GM23338 (cell line): ENCODE measurements around the gene ESYT2. TPM values are rescaled to one million over a fixed set of nuclear protein-coding genes. Genes with fewer than 3 reads are reported as not detected.

ENCODE experiments used
- ATAC-seq: fragments of 200-7000 bp; cut with Tn5 transposase; 3 replicates; pipeline ENCODE4 v1.9.1; 2020
- DNase-seq: peaks from one replicate; pipeline ENCODE4 v3.0.0-alpha.2; 2015; ENCODE audit warnings: low spot score
- H2AFZ ChIP-seq: fragments of 200-600 bp; sonication (generic); 2 replicates; pipeline ENCODE4 v1.8.0; 2016; ENCODE audit warnings: antibody characterized with exemption, mild to moderate bottlenecking, moderate library complexity
- H3F3A ChIP-seq: fragments of 200-600 bp; sonication (generic); replicated peaks from 2 replicates; pipeline ENCODE4 v1.8.0; 2017; ENCODE audit warnings: antibody characterized with exemption, mixed run types, low read depth
- H3K27ac ChIP-seq: fragments of 200-600 bp; sonication (generic); 2 replicates; pipeline ENCODE4 v1.6.1; 2016; ENCODE audit warnings: low read depth
- H3K27me3 ChIP-seq: fragments of 200-600 bp; sonication (generic); 2 replicates; pipeline ENCODE4 v1.8.0; 2016; ENCODE audit warnings: mild to moderate bottlenecking, mixed run types, moderate library complexity; ENCODE audit not compliant: insufficient read depth
- H3K36me3 ChIP-seq: fragments of 200-600 bp; sonication (generic); 2 replicates; pipeline ENCODE4 v1.8.0; 2016; ENCODE audit warnings: mild to moderate bottlenecking; ENCODE audit not compliant: insufficient read depth
- H3K4me1 ChIP-seq: fragments of 200-600 bp; sonication (generic); 2 replicates; pipeline ENCODE4 v1.8.0; 2016; ENCODE audit warnings: mild to moderate bottlenecking, moderate library complexity; ENCODE audit not compliant: insufficient read depth
- H3K4me2 ChIP-seq: fragments of 200-600 bp; sonication (generic); 2 replicates; pipeline ENCODE4 v1.7.1; 2017; ENCODE audit warnings: mixed run types
- H3K4me3 ChIP-seq: fragments of 200-600 bp; sonication (generic); 2 replicates; pipeline ENCODE4 v1.6.1; 2016; ENCODE audit warnings: mixed run types
- H3K79me2 ChIP-seq: fragments of 200-600 bp; sonication (generic); replicated peaks from 2 replicates; pipeline ENCODE4 v1.8.0; 2017; ENCODE audit warnings: mild to moderate bottlenecking; ENCODE audit not compliant: insufficient read depth
- H3K9me2 ChIP-seq: fragments of 200-600 bp; sonication (generic); 2 replicates; pipeline ENCODE4 v1.8.0; 2017; ENCODE audit not compliant: insufficient read depth
- H4K20me1 ChIP-seq: fragments of 200-600 bp; sonication (generic); replicated peaks from 2 replicates; pipeline ENCODE4 v1.8.0; 2017; ENCODE audit warnings: mild to moderate bottlenecking; ENCODE audit not compliant: insufficient read depth
- H3K27ac Mint-ChIP-seq: 2 replicates; pipeline ENCODE4 v1.8.0; 2020; ENCODE audit warnings: inconsistent platforms, mild to moderate bottlenecking, moderate library complexity, mixed read lengths
- H3K27me3 Mint-ChIP-seq: 3 replicates; pipeline ENCODE4 v1.8.0; 2022; ENCODE audit warnings: low read depth, mild to moderate bottlenecking, moderate library complexity, mixed read lengths, inconsistent platforms; ENCODE audit not compliant: insufficient read depth, poor library complexity
- H3K36me3 Mint-ChIP-seq: 3 replicates; pipeline ENCODE4 v1.8.0; 2021; ENCODE audit warnings: low read depth, mild to moderate bottlenecking, inconsistent platforms, moderate library complexity, mixed read lengths
- H3K4me1 Mint-ChIP-seq: 3 replicates; pipeline ENCODE4 v1.8.0; 2020; ENCODE audit warnings: mild to moderate bottlenecking, inconsistent platforms, mixed read lengths
- H3K4me3 Mint-ChIP-seq: 3 replicates; pipeline ENCODE4 v1.8.0; 2021; ENCODE audit warnings: moderate library complexity, mild to moderate bottlenecking, inconsistent platforms, mixed read lengths
- H3K9me3 Mint-ChIP-seq: 3 replicates; pipeline ENCODE4 v1.8.0; 2020; ENCODE audit warnings: moderate library complexity, mild to moderate bottlenecking, inconsistent platforms, mixed read lengths
- CREB1 ChIP-seq: fragments of 250-450 bp; sonication (Bioruptor Pico); IDR thresholded peaks from 2 replicates; pipeline ENCODE4 v1.5.0; 2020; ENCODE audit warnings: low read depth, mild to moderate bottlenecking, moderate library complexity
- CTCF ChIP-seq, 2 experiments: fragments of 200-600 bp in 1 of 2; sonication (generic) in 1 of 2; conservative IDR thresholded peaks; 2 replicates each; pipeline versions ENCODE4 v1.5.1 to v1.6.1; 2016 to 2017; ENCODE audit warnings: antibody characterized with exemption in 2 of 2, low read depth in 2 of 2, mild to moderate bottlenecking in 2 of 2, moderate library complexity in 1 of 2
- ETS1 ChIP-seq: IDR thresholded peaks from 2 replicates; pipeline ENCODE4 v1.6.1; 2016; ENCODE audit warnings: antibody characterized with exemption
- EZH2 ChIP-seq: fragments of 200-600 bp; sonication (generic); IDR thresholded peaks from one replicate; pipeline ENCODE4 v1.8.0; 2017; ENCODE audit warnings: antibody characterized with exemption, mild to moderate bottlenecking, low read depth; ENCODE audit not compliant: unreplicated experiment
- EZH2phosphoT487 ChIP-seq: fragments of 200-600 bp; sonication (generic); IDR thresholded peaks from one replicate; pipeline ENCODE4 v1.8.1; 2018; ENCODE audit warnings: antibody characterized with exemption; ENCODE audit not compliant: unreplicated experiment
- JUNB ChIP-seq: IDR thresholded peaks from one replicate; pipeline ENCODE4 v1.6.1; 2016; ENCODE audit warnings: antibody characterized with exemption; ENCODE audit not compliant: unreplicated experiment
- POLR2AphosphoS5 ChIP-seq: IDR thresholded peaks from 2 replicates; pipeline ENCODE4 v1.6.1; 2016; ENCODE audit warnings: antibody characterized with exemption, low read depth
- STAT1 ChIP-seq: IDR thresholded peaks from one replicate; pipeline ENCODE4 v1.6.1; 2016; ENCODE audit warnings: antibody characterized with exemption; ENCODE audit not compliant: unreplicated experiment
- ZNF114 ChIP-seq: fragments of 250-450 bp; sonication (Bioruptor Pico); IDR thresholded peaks from 2 replicates; pipeline ENCODE4 v1.5.0; 2020; ENCODE audit warnings: mild to moderate bottlenecking, moderate library complexity
- ZNF331 ChIP-seq: fragments of 250-450 bp; sonication (Bioruptor Pico); IDR thresholded peaks from 2 replicates; pipeline ENCODE4 v1.5.0; 2020; ENCODE audit warnings: low read depth, mild to moderate bottlenecking, moderate library complexity
- ZNF462 ChIP-seq: fragments of 250-450 bp; sonication (Bioruptor Pico); IDR thresholded peaks from 2 replicates; pipeline ENCODE4 v1.5.0; 2020; ENCODE audit warnings: mild to moderate bottlenecking, moderate library complexity
- polyA plus RNA-seq: library from polyadenylated mRNA; unstranded; fragments of >200 nt; fragmentation: Nextera tagmentation; extraction: Ambion mirVana; gene quantifications from 2 replicates; pipeline ENCODE4 v1.2.1, GENCODE V29; 2016
- total RNA-seq: library from RNA; depleted of rRNA; stranded (reverse); fragments of >200 nt; shearing (Covaris generic); gene quantifications from 2 replicates; pipeline ENCODE4 v1.2.3, GENCODE V29; 2014

ESYT2 gene
- total and polyA plus RNA-seq, 2 experiments from 2014 or later, result 9.6 to 52.7 TPM

- Histone ChIP-seq H3K4me1 (no peaks in the 10 kb centered on the region), H3K27me3 (no peaks in the 10 kb centered on the region), H3K9me2 (no peaks in the 10 kb centered on the region), H3F3A (no peaks in the 10 kb centered on the region), H3K4me2 (no peak overlapping the region), H3K4me3 (no peak overlapping the region), H3K36me3 (peaks cover 12% of the 10 kb centered on the region), H3K27ac (no peak overlapping the region), H3K79me2 (no peaks in the 10 kb centered on the region), H2AFZ (no peak overlapping the region), H4K20me1 (no peaks in the 10 kb centered on the region)
- no peak for ATAC-seq
- TF ChIP-seq EZH2phosphoT487, result peak; percentile 32
- no peak for TF ChIP-seq EZH2
- Mint-ChIP-seq H3K4me3 (no peak overlapping the region), H3K9me3 (no peaks in the 10 kb centered on the region; the same call in 2 of the 3 replicates), H3K36me3 (peaks cover 50% of the 10 kb centered on the region), H3K27ac (no peak overlapping the region), H3K27me3 (peaks cover 2% of the 10 kb centered on the region), H3K4me1 (no peaks in the 10 kb centered on the region; the same call in 2 of the 3 replicates)
- DNase-seq, result no peak
These were observed 84.1 kb downstream of the ESYT2 start for GRCh38 chr7:158745057-158745715.

- H3K27me3 Mint-ChIP-seq, result peaks cover 2% of the 10 kb centered on the region
- H3K4me3 Mint-ChIP-seq, result no peak overlapping the region
- Histone ChIP-seq H3K27ac (no peak overlapping the region), H4K20me1 (no peaks in the 10 kb centered on the region), H3K27me3 (no peaks in the 10 kb centered on the region), H3K4me2 (no peak overlapping the region), H3K79me2 (no peaks in the 10 kb centered on the region), H3K4me3 (no peak overlapping the region), H3K9me2 (no peaks in the 10 kb centered on the region), H2AFZ (no peak overlapping the region), H3K4me1 (no peaks in the 10 kb centered on the region), H3F3A (no peaks in the 10 kb centered on the region), H3K36me3 (peaks cover 12% of the 10 kb centered on the region)
- no peak overlapping the region for H3K27ac Mint-ChIP-seq
- no peaks in the 10 kb centered on the region; the same call in 2 of the 3 replicates for H3K4me1 Mint-ChIP-seq
- H3K36me3 Mint-ChIP-seq, result peaks cover 50% of the 10 kb centered on the region
- ATAC-seq, result no peak
- H3K9me3 Mint-ChIP-seq, result no peaks in the 10 kb centered on the region; the same call in 2 of the 3 replicates
- DNase-seq, result no peak
- TF ChIP-seq ZNF462 (CRISPR knock-in tag) (no peak), POLR2AphosphoS5 (no peak), CREB1 (no peak), CTCF (conservative IDR thresholded peaks at IDR 0.05; ENCODE audit: low read depth in 2 of 2) (no peak), STAT1 (no peak), EZH2 (no peak), JUNB (no peak), ZNF114 (no peak), ZNF331 (CRISPR knock-in tag) (no peak), ETS1 (no peak)
These were observed 85.2 kb downstream of the ESYT2 start for GRCh38 chr7:158744070-158744469.
